ENCODE results near the gene OR5K3.

OR5K3 gene

GRCh38 chr3:98434412-98434811 lies 43.9 kb downstream of the OR5K3 start:
- no peak for DNase-seq

GRCh38 chr3:98440283-98440682 lies 49.8 kb downstream of the OR5K3 start:
- no peak for DNase-seq

Measured in NCI-H1105 (cell line).